T-cell (primary cell): ENCODE data around the gene HOXD4. TPM values are rescaled to one million over a fixed set of nuclear protein-coding genes. Genes with fewer than 3 reads are reported as not detected.
A peak's percentile ranks its signal among the peaks of the same experiment; 100 is the strongest.

ENCODE experiments used
- ATAC-seq, 4 experiments: fragments of 200-7000 bp in 3 of 4; fragments of 150-1000 bp in 1 of 4; cut with Tn5 transposase; replicated peaks in 1 of 4; 1 replicate in 3 of 4; 2 replicates in 1 of 4; pipeline ENCODE4 v1.10.0; 2021; ENCODE audit warnings: moderate library complexity in 3 of 4, mild to moderate bottlenecking in 2 of 4, moderate number of reproducible peaks in 1 of 4
- CTCF ChIA-PET, 2 donors: fragments of 300-600 bp; sonication (Branson Sonifier 250); formaldehyde crosslinking; loops; one replicate each; lab custom pipeline; 2022; ENCODE audit warnings: antibody characterized with exemption in 2 of 2; lab: Charles Lee
- POLR2A ChIA-PET, 2 donors: fragments of 300-600 bp; sonication (Branson Sonifier 250); formaldehyde crosslinking; loops; one replicate each; lab custom pipeline; 2022; ENCODE audit warnings: antibody characterized with exemption in 2 of 2; lab: Charles Lee
- DNase-seq, 35 experiments: peaks; one replicate each; pipeline versions ENCODE4 v3.0.0 to v3.0.0-alpha.2; 2013 to 2023
- H3K27ac ChIP-seq: one replicate; pipeline ENCODE4 v1.5.1; 2013; ENCODE audit warnings: low read length
- H3K27me3 ChIP-seq, 2 experiments: replicated peaks in 1 of 2; 1 replicate in 1 of 2; 2 replicates in 1 of 2; pipeline versions ENCODE4 v1.6.1 to v1.7.0; 2013; ENCODE audit warnings: low read length in 1 of 2, mixed read lengths in 1 of 2; ENCODE audit not compliant: control insufficient read depth in 2 of 2, insufficient read depth in 2 of 2; ENCODE audit errors: extremely low read depth in 1 of 2
- H3K36me3 ChIP-seq, 2 donors: 1 replicate in 1 of 2; 2 replicates in 1 of 2; pipeline versions ENCODE4 v1.6.1 to v1.7.0; 2013; ENCODE audit warnings: low read length in 1 of 2; ENCODE audit not compliant: control insufficient read depth in 2 of 2, insufficient read depth in 1 of 2; ENCODE audit errors: extremely low read depth in 1 of 2
- H3K4me1 ChIP-seq, 2 experiments: 1 replicate in 1 of 2; 2 replicates in 1 of 2; pipeline versions ENCODE4 v1.6.1 to v1.7.0; 2013; ENCODE audit warnings: low read length in 2 of 2, mixed read lengths in 1 of 2; ENCODE audit not compliant: insufficient read depth in 2 of 2, control insufficient read depth in 1 of 2; ENCODE audit errors: extremely low read depth in 1 of 2
- H3K4me3 ChIP-seq, 2 donors: 1 replicate in 1 of 2; 2 replicates in 1 of 2; pipeline versions ENCODE4 v1.5.1 to v1.7.0; 2013; ENCODE audit warnings: mild to moderate bottlenecking in 2 of 2, low read length in 1 of 2, moderate library complexity in 1 of 2; ENCODE audit not compliant: control insufficient read depth in 1 of 2; ENCODE audit errors: extremely low read depth in 1 of 2
- H3K9me3 ChIP-seq: 2 replicates; pipeline ENCODE4 v1.7.0; 2013
- H3K27ac Mint-ChIP-seq, 2 donors: one replicate each; pipeline ENCODE4 v1.8.0; 2020 to 2021; ENCODE audit warnings: mild to moderate bottlenecking in 2 of 2, mixed read lengths in 2 of 2
- H3K27me3 Mint-ChIP-seq, 2 donors: one replicate each; pipeline ENCODE4 v1.8.0; 2021 to 2022; ENCODE audit warnings: mixed read lengths in 2 of 2
- H3K36me3 Mint-ChIP-seq: one replicate; pipeline ENCODE4 v1.8.0; 2021; ENCODE audit warnings: mixed read lengths
- H3K4me1 Mint-ChIP-seq, 3 donors: one replicate each; pipeline ENCODE4 v1.8.0; 2020 to 2022; ENCODE audit warnings: mixed read lengths in 3 of 3, mild to moderate bottlenecking in 1 of 3
- H3K4me3 Mint-ChIP-seq, 3 donors: one replicate each; pipeline ENCODE4 v1.8.0; 2020 to 2022; ENCODE audit warnings: mild to moderate bottlenecking in 3 of 3, mixed read lengths in 3 of 3, moderate library complexity in 3 of 3
- H3K9me3 Mint-ChIP-seq, 3 donors: one replicate each; pipeline ENCODE4 v1.8.0; 2020 to 2022; ENCODE audit warnings: mixed read lengths in 3 of 3
- WGBS: methylation state at CpG from one replicate; pipeline ENCODE4 v1.1.5; 2013; ENCODE audit warnings: missing lambda C conversion rate; ENCODE audit not compliant: insufficient coverage; 5-methylcytosine and 5-hydroxymethylcytosine counted together
- total RNA-seq, 35 experiments: library from RNA in 6 of 35; stranded (reverse) in 6 of 35; fragments of 120-200 nt in 1 of 35; gene quantifications; one replicate each; pipeline versions ENCODE4 v1.2.1 to v1.2.4 and lab custom pipeline; 2013 to 2026

The HOXD4 gene
- total RNA-seq, 5 donors from 2014 or later (not counting 1 experiment from before 2014, with no cell fraction given): not detected

GRCh38 chr2:176177580-176178037, 26.3 kb downstream of the HOXD4 start:
- H3K4me1 Mint-ChIP-seq: peaks cover 9 to 13% (median 10%) of the 10 kb centered on the region in 3 donors

GRCh38 chr2:176178038-176178756, 26.8 kb downstream of the HOXD4 start:
- no peaks in the 10 kb centered on the region for H3K36me3 ChIP-seq
- Mint-ChIP-seq H3K4me1 (peaks cover 8 to 10% (median 10%) of the 10 kb centered on the region in 3 donors), H3K9me3 (no peaks in the 10 kb centered on the region), H3K36me3 (no peaks in the 10 kb centered on the region), H3K27ac (no peak overlapping the region), H3K27me3 (peaks cover 78 to 85% of the 10 kb centered on the region in 2 donors), H3K4me3 (no peak overlapping the region)
- ChIA-PET POLR2A (no interaction called here), CTCF (no interaction called here)
- ATAC-seq (peak in 1 of 4 experiments; percentile 31), DNase-seq (no peak)
- H3K4me1 ChIP-seq: peaks cover 2 to 19% of the 10 kb centered on the region in 2 experiments
- 4% methylated on average over 65 of the region's 68 CpGs for WGBS
- H3K9me3 ChIP-seq: no peaks in the 10 kb centered on the region
- no peak overlapping the region for H3K27ac ChIP-seq
- peaks cover 30 to 47% of the 10 kb centered on the region in 2 experiments for H3K27me3 ChIP-seq
- peak overlapping the region in 1 of 2 donors; percentile 20 for H3K4me3 ChIP-seq

More at GRCh38 chr2:176177580-176178037, 26.3 kb downstream of the HOXD4 start:
- Mint-ChIP-seq H3K27ac (no peak overlapping the region), H3K9me3 (no peaks in the 10 kb centered on the region), H3K36me3 (no peaks in the 10 kb centered on the region), H3K4me3 (peak overlapping the region in 1 of 3 donors; percentile 7), H3K27me3 (peaks cover 77 to 85% of the 10 kb centered on the region in 2 donors)
- Histone ChIP-seq H3K27me3 (peaks cover 32 to 51% of the 10 kb centered on the region in 2 experiments), H3K9me3 (no peaks in the 10 kb centered on the region), H3K4me3 (peak overlapping the region in 1 of 2 donors; percentile 20), H3K27ac (no peak overlapping the region), H3K36me3 (no peaks in the 10 kb centered on the region), H3K4me1 (peaks cover 2 to 19% of the 10 kb centered on the region in 2 experiments)
- DNase-seq: no peak
- ChIA-PET CTCF (no interaction called here), POLR2A (no interaction called here)
- no peak for ATAC-seq
- 6% methylated on average over 9 of the region's 12 CpGs for whole genome bisulfite sequencing

- ChIA-PET POLR2A (no interaction called here), CTCF (no interaction called here)
- peaks cover 26 to 47% of the 10 kb centered on the region in 2 experiments for H3K27me3 ChIP-seq
- no peak for DNase-seq
- Mint-ChIP-seq H3K27ac (no peak overlapping the region), H3K4me1 (peaks cover 8 to 10% (median 9%) of the 10 kb centered on the region in 3 donors), H3K4me3 (no peak overlapping the region), H3K27me3 (peaks cover 79 to 86% of the 10 kb centered on the region in 2 donors), H3K36me3 (no peaks in the 10 kb centered on the region), H3K9me3 (no peaks in the 10 kb centered on the region)
- H3K36me3 ChIP-seq: no peaks in the 10 kb centered on the region
- H3K4me3 ChIP-seq: peak overlapping the region in 1 of 2 donors; percentile 20
- no peaks in the 10 kb centered on the region for H3K9me3 ChIP-seq
- WGBS: no CpG with 5 or more reads among the region's 7 CpGs
- H3K4me1 ChIP-seq: peaks cover 0 to 19% of the 10 kb centered on the region in 2 experiments
- H3K27ac ChIP-seq: no peak overlapping the region
- no peak for ATAC-seq
These were observed 27.5 kb downstream of the HOXD4 start for GRCh38 chr2:176178757-176179295.

GRCh38 chr2:176181551-176181950, 30.2 kb downstream of the HOXD4 start:
- DNase-seq: no peak
- ChIA-PET POLR2A (no interaction called here), CTCF (interaction anchor here in 1 of 2 donors (0.6 to 0.7 kb wide), 2 partner anchors 982 to 1657 kb away, joined by 3 to 4 read pairs; no protein-coding TSS in a partner anchor)
- ATAC-seq: no peak
- peaks cover 78 to 81% of the 10 kb centered on the region in 2 donors for H3K27me3 Mint-ChIP-seq
- no CpG with 5 or more reads among the region's 3 CpGs for WGBS
- Histone ChIP-seq H3K9me3 (no peaks in the 10 kb centered on the region), H3K27ac (no peak overlapping the region), H3K4me3 (no peak overlapping the region), H3K27me3 (peaks cover 27 to 38% of the 10 kb centered on the region in 2 experiments), H3K36me3 (no peaks in the 10 kb centered on the region), H3K4me1 (peaks cover 0 to 9% of the 10 kb centered on the region in 2 experiments)
- peaks cover 0 to 5% (median 3%) of the 10 kb centered on the region in 3 donors for H3K4me1 Mint-ChIP-seq
- H3K27ac Mint-ChIP-seq: no peak overlapping the region
- H3K9me3 Mint-ChIP-seq: no peaks in the 10 kb centered on the region
- no peak overlapping the region for H3K4me3 Mint-ChIP-seq
- no peaks in the 10 kb centered on the region for H3K36me3 Mint-ChIP-seq

- H3K27ac ChIP-seq: no peak overlapping the region
- ChIA-PET POLR2A (no interaction called here), CTCF (no interaction called here)
- 54% methylated on average over 2 of the region's 3 CpGs for WGBS
- Mint-ChIP-seq H3K27ac (no peak overlapping the region), H3K27me3 (peaks cover 76 to 79% of the 10 kb centered on the region in 2 donors), H3K4me1 (peaks cover 7 to 10% (median 7%) of the 10 kb centered on the region in 3 donors), H3K9me3 (no peaks in the 10 kb centered on the region), H3K36me3 (no peaks in the 10 kb centered on the region), H3K4me3 (no peak overlapping the region)
- peaks cover 4 to 10% of the 10 kb centered on the region in 2 experiments for H3K4me1 ChIP-seq
- H3K4me3 ChIP-seq: no peak overlapping the region
- no peak for ATAC-seq
- no peak for DNase-seq
- no peaks in the 10 kb centered on the region for H3K36me3 ChIP-seq
- H3K9me3 ChIP-seq: no peaks in the 10 kb centered on the region
- peaks cover 30 to 39% of the 10 kb centered on the region in 2 experiments for H3K27me3 ChIP-seq
These were observed 31.3 kb downstream of the HOXD4 start for GRCh38 chr2:176182671-176183070.

- peaks cover 67 to 75% of the 10 kb centered on the region in 2 donors for H3K27me3 Mint-ChIP-seq
- peaks cover 28 to 48% of the 10 kb centered on the region in 2 experiments for H3K27me3 ChIP-seq
- POLR2A ChIA-PET: no interaction called here
These were observed 33.4 kb downstream of the HOXD4 start for GRCh38 chr2:176184749-176185148.

More at GRCh38 chr2:176184749-176185148, 33.4 kb downstream of the HOXD4 start:
- H3K36me3 Mint-ChIP-seq: no peaks in the 10 kb centered on the region
- DNase-seq: no peak
- no peaks in the 10 kb centered on the region for H3K9me3 ChIP-seq
- no peak overlapping the region for H3K4me3 ChIP-seq
- H3K27ac Mint-ChIP-seq: no peak overlapping the region
- H3K27ac ChIP-seq: no peak overlapping the region
- H3K36me3 ChIP-seq: no peaks in the 10 kb centered on the region
- H3K4me1 Mint-ChIP-seq: peaks cover 17 to 19% (median 18%) of the 10 kb centered on the region in 3 donors
- H3K4me3 Mint-ChIP-seq: no peak overlapping the region
- WGBS: no CpG with 5 or more reads among the region's 2 CpGs
- no peak for ATAC-seq
- no peaks in the 10 kb centered on the region for H3K9me3 Mint-ChIP-seq
- CTCF ChIA-PET: interaction anchor here in 1 of 2 donors (0.6 kb wide), 2 partner anchors 22 to 958 kb away, joined by 4 read pairs; no protein-coding TSS in a partner anchor
- peaks cover 19 to 20% of the 10 kb centered on the region in 2 experiments for H3K4me1 ChIP-seq
